Stomach (tissue), 9 donors: ENCODE data around the gene MAP3K3. TPM values are rescaled to one million over a fixed set of nuclear protein-coding genes. Genes with fewer than 3 reads are reported as not detected.

Experiments used
- DNase-seq, 2 donors: peaks; one replicate each; pipeline versions ENCODE4 v3.0.0 to v3.0.0-alpha.2; 2013 to 2019
- H3K27ac ChIP-seq, 5 donors: fragments of 200-600 bp in 4 of 5; sonication (generic) in 4 of 5; one replicate each; pipeline ENCODE4 v1.5.1; 2013 to 2019; ENCODE audit warnings: mild to moderate bottlenecking in 1 of 5, moderate library complexity in 1 of 5
- H3K27me3 ChIP-seq, 3 donors: fragments of 200-600 bp; sonication (generic); one replicate each; pipeline ENCODE4 v1.5.1; 2017 to 2019; ENCODE audit warnings: mixed run types in 1 of 3
- H3K36me3 ChIP-seq, 4 donors: fragments of 200-600 bp; sonication (generic); 1 replicate in 3 of 4; 2 replicates in 1 of 4; pipeline ENCODE4 v1.5.1; 2016 to 2019
- H3K4me1 ChIP-seq, 4 donors: fragments of 200-600 bp; sonication (generic); one replicate each; pipeline ENCODE4 v1.5.1; 2016 to 2019
- H3K4me3 ChIP-seq, 4 donors: fragments of 200-600 bp; sonication (generic) in 3 of 4; one replicate each; pipeline ENCODE4 v1.5.1; 2016 to 2019; ENCODE audit warnings: mild to moderate bottlenecking in 1 of 4
- H3K9me3 ChIP-seq, 4 donors: fragments of 200-600 bp; sonication (generic); one replicate each; pipeline ENCODE4 v1.5.1; 2016 to 2019
- EP300 ChIP-seq: sonication (generic); formaldehyde crosslinking; IDR thresholded peaks from one replicate; pipeline ENCODE4 v1.6.1; 2017; ENCODE audit warnings: antibody characterized with exemption
- POLR2A ChIP-seq, 4 donors: fragments of 450-650 bp; IDR thresholded peaks; one replicate each; pipeline ENCODE4 v1.6.1; 2016; ENCODE audit warnings: antibody characterized with exemption in 4 of 4, control low read depth in 2 of 4, mild to moderate bottlenecking in 1 of 4, moderate library complexity in 1 of 4
- POLR2AphosphoS5 ChIP-seq, 3 donors: sonication (generic); formaldehyde crosslinking; IDR thresholded peaks; one replicate each; pipeline ENCODE4 v1.6.1; 2016; ENCODE audit warnings: antibody characterized with exemption in 3 of 3
- WGBS, 5 donors: extraction: QIAGEN DNeasy Blood & Tissue Kit in 3 of 5; methylation state at CpG; one replicate each; pipeline versions ENCODE4 v1.1.5 to v1.1.7; 2013 to 2018; 5-methylcytosine and 5-hydroxymethylcytosine counted together
- intact Hi-C: fragments of 100-400 bp; cut with DNase I; formaldehyde crosslinking; loops from one replicate; pipeline ENCODE4 v1.15.1; 2023; ENCODE audit warnings: low total_unique reads
- polyA plus RNA-seq, 3 donors: library from polyadenylated mRNA; stranded (reverse); fragments of 200-250 nt; gene quantifications; one replicate each; pipeline ENCODE4 v1.2.3, GENCODE V29; 2013
- total RNA-seq, 5 donors: library from RNA; depleted of rRNA; stranded (reverse); fragments of >200 nt; gene quantifications; one replicate each; pipeline versions ENCODE4 v1.1.0 to v1.2.3, GENCODE V29; 2014 to 2016
- TF ChIP-seq, protein P1 (sequence below), 7 experiments: fragments of 450-650 bp in 4 of 7; fragments of 200-600 bp in 3 of 7; sonication (generic) in 3 of 7; IDR thresholded peaks; one replicate each; pipeline ENCODE4 v1.5.1; 2016 to 2019; ENCODE audit warnings: antibody characterized with exemption in 7 of 7, control low read depth in 2 of 7, mild to moderate bottlenecking in 1 of 7
- donor health status: healthy with polysubstance abuse.
- donor health status: Bipolar disorder and iron deficiency.
- donor health status: healthy.

MAP3K3 gene
- total and polyA plus RNA-seq, 8 donors = 9.3 to 99.5 (median 16.7) TPM

DNA sequence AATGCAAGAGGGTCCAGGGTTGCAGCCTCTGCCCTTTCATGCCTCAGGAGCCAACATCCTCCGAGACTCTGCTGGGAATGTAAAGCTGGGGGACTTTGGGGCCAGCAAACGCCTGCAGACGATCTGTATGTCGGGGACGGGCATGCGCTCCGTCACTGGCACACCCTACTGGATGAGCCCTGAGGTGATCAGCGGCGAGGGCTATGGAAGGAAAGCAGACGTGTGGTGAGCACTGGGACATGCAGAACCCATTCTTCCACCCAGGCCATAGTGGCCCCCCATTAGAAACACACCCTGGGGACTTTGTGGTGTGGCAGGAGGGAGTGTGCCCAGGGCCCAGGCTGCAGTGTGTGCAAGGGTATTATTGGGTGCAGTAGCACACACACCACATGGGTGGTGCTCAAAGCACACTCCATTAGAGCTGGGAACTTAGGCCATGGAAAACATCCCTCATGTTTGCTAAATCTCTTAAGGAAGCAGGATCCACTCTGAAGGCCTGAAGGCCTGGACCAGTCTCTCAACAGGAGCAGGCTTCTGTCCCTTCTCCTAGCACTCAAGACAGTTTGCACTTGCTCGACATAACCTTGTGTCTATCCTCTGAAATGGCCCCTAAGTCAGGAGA, 70.1 kb downstream of the MAP3K3 start:
- H3K4me1 ChIP-seq = peaks cover 0 to 30% (median 13%) of the 10 kb centered on the region in 4 donors
- 92 to 95% (median 95%) methylated on average over 9 to 11 of the region's 11 CpGs for WGBS, 5 donors
- intact Hi-C loops = no loop called here
- no peak overlapping the region for H3K27ac ChIP-seq
- no peak for DNase-seq
- no peaks in the 10 kb centered on the region for H3K27me3 ChIP-seq
- H3K4me3 ChIP-seq = no peak overlapping the region
- TF ChIP-seq EP300 = no peak
- no peak for TF ChIP-seq POLR2AphosphoS5 (IDR thresholded peaks at IDR 0.05)
- no peak for TF ChIP-seq POLR2A (IDR thresholded peaks at IDR 0.05)
- TF ChIP-seq, protein P1, sequence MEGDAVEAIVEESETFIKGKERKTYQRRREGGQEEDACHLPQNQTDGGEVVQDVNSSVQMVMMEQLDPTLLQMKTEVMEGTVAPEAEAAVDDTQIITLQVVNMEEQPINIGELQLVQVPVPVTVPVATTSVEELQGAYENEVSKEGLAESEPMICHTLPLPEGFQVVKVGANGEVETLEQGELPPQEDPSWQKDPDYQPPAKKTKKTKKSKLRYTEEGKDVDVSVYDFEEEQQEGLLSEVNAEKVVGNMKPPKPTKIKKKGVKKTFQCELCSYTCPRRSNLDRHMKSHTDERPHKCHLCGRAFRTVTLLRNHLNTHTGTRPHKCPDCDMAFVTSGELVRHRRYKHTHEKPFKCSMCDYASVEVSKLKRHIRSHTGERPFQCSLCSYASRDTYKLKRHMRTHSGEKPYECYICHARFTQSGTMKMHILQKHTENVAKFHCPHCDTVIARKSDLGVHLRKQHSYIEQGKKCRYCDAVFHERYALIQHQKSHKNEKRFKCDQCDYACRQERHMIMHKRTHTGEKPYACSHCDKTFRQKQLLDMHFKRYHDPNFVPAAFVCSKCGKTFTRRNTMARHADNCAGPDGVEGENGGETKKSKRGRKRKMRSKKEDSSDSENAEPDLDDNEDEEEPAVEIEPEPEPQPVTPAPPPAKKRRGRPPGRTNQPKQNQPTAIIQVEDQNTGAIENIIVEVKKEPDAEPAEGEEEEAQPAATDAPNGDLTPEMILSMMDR (IDR thresholded peaks at IDR 0.05) = no peak
- no peaks in the 10 kb centered on the region for H3K9me3 ChIP-seq
- peaks cover 60 to 86% (median 83%) of the 10 kb centered on the region in 4 donors for H3K36me3 ChIP-seq

DNA sequence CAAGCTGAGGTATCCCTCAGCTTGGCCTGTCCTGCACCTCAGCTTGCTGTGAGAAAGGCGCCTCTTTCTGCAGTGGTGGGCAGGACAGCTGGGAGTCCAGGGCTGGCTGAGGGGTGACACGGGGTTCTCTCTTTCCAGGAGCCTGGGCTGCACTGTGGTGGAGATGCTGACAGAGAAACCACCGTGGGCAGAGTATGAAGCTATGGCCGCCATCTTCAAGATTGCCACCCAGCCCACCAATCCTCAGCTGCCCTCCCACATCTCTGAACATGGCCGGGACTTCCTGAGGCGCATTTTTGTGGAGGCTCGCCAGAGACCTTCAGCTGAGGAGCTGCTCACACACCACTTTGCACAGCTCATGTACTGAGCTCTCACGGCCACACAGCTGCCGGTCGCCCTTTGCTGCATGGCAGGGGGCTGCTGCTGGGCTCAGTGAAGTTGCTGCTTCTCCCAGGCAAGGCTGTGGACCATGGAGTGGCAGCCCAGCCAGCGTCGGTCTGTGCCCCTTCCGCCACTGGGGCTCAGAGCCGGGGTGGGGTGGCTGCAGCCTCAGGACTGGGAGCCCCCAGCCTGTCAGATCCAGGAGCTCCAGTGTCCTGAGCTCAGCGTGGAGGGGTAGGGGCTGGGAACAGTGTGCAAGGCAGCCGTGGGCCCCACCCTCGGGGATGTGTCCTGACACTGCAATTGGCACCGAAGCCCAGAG, 71.3 kb downstream of the MAP3K3 start:
- intact Hi-C loops = no loop called here
- no peak overlapping the region for H3K27ac ChIP-seq
- peaks cover 53 to 74% (median 73%) of the 10 kb centered on the region in 4 donors for H3K36me3 ChIP-seq
- H3K9me3 ChIP-seq = no peaks in the 10 kb centered on the region
- TF ChIP-seq POLR2AphosphoS5 (IDR thresholded peaks at IDR 0.05) = no peak
- TF ChIP-seq EP300 = no peak
- TF ChIP-seq, protein P1 (IDR thresholded peaks at IDR 0.05) = no peak
- TF ChIP-seq POLR2A (IDR thresholded peaks at IDR 0.05) = no peak
- no peaks in the 10 kb centered on the region for H3K27me3 ChIP-seq
- H3K4me1 ChIP-seq = peaks cover 9 to 43% (median 26%) of the 10 kb centered on the region in 4 donors
- H3K4me3 ChIP-seq = no peak overlapping the region
- no peak for DNase-seq
- whole genome bisulfite sequencing, 5 donors = 86 to 93% (median 91%) methylated on average over 8 to 18 of the region's 18 CpGs

DNA sequence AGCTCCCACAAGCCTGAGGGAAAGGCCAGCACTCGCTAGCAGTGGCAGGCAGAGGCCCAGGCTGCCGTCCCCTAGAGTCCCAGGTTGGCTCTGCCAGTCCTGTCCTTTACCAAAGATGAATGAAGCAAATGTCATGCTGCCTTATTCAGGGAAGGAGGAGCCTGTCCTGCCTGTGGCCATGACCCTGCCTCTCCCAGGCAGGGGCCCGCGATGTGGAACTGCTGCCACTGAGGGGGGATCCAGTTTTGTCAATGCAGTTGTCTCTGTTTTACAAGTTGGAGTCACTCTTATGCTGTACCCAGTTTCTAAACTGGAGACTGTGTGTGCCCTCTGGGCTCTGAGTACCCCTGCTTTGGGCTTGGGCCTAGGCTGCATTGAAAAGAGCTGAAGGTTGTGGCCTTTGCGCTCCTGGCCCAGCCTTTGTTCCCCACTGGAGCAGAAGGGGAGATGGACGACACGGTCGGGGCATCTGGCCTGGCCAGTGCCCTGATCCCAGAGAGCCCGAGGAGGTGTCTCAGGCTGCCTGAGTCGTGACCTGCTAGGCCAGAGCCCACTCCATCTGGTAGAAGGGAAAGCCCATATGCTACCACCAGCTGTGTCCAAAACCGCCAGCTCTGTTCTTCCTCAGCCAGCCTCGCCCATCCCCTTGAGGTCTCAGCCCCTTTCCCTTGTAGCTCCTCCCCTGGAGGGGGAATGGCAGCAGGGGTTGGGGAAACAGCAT, 72.2 kb downstream of the MAP3K3 start:
- H3K27me3 ChIP-seq = no peaks in the 10 kb centered on the region
- WGBS, 5 donors = 84 to 92% (median 90%) methylated on average over 9 to 12 of the region's 12 CpGs
- peaks cover 17 to 51% (median 34%) of the 10 kb centered on the region in 4 donors for H3K4me1 ChIP-seq
- peak overlapping the region in 2 of 5 donors; percentile 18 to 39 for H3K27ac ChIP-seq
- DNase-seq = peak in 1 of 2 donors; percentile 34
- TF ChIP-seq EP300 = no peak
- no peak for TF ChIP-seq POLR2A (IDR thresholded peaks at IDR 0.05)
- TF ChIP-seq, protein P1 (IDR thresholded peaks at IDR 0.05) = no peak
- no peak for TF ChIP-seq POLR2AphosphoS5 (IDR thresholded peaks at IDR 0.05)
- no peaks in the 10 kb centered on the region for H3K9me3 ChIP-seq
- H3K36me3 ChIP-seq = peaks cover 46 to 66% (median 65%) of the 10 kb centered on the region in 4 donors
- intact Hi-C loops = no loop called here
- H3K4me3 ChIP-seq = no peak overlapping the region
